NCI-H82 (cell line): ENCODE measurements around the gene GRM5.
"Not testable (repeated sequence)": the region's sequence is repeated elsewhere in the genome, so short reads cannot be mapped to it uniquely, and the experiment has no call there.

Source experiments
- DNase-seq: peaks from one replicate; lab custom pipeline; 2025; lab: John Stamatoyannopoulos, UW

Gene GRM5

DNA sequence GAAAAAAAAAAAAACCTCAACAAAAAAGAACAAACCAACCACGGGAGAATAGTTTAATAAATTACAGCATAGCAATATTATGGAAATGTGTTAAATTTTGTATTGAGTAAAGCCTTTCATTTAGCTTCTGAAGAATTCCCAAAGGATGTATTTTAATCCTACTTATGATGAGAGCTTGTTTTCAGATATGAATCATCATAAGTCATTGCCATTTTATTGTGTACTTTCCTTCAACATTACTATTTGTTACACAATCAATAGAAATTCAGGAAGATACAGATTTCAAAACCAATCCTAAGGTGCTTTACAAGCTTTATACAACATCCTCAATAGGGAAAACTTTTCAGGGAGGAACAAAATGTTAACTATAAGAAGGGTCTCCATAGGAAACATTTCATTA is 527.7 kb downstream of the GRM5 start:
- no peak for DNase-seq

DNA sequence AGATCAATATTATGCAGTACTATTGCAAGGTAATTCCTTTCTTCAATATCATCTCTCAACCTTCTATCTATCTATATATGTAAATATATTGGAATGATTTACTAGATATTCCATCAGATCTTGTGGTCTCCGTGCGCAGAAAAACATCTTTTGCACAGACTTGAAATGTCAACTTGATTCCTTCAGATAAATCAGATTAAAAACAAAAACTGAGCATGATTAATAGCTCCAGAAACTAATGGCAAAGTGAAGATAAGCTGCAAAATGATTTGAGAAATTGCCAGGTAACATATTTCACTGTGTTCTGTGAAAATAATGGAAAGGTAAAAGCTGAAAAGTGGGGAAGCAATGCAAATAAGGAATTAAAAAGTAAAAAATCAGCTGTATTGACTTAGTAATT is 528.2 kb downstream of the GRM5 start:
- DNase-seq, result no peak

DNA sequence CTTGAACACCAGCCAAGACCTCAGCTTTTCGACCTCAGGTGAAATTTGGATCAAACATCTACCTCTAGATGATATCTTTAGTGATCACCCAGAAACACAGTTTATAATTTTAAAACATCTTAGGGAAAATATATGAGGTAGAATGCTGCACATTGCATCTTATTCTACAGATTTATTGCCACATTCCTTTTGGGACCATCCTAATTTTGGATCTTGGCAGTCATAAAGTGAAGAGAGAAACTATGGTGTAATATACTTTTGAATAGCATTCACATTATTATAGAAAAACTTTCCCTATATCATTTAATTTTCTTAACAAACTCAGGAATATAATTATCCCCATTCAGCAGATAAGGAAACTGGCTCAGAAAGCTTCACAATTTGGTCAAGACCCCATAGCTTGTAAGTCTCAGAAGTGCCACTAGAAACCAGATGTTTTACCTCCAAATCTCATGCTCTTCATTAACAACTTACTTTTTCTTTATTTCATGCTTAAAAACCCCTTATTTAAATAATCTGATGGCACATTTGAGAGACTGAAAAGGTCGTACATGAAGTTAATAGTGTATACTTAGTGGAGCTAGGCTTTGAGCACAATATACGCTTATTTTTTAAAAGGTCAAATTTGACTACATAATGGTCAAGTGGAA is 529.0 kb downstream of the GRM5 start:
- no peak for DNase-seq

DNA sequence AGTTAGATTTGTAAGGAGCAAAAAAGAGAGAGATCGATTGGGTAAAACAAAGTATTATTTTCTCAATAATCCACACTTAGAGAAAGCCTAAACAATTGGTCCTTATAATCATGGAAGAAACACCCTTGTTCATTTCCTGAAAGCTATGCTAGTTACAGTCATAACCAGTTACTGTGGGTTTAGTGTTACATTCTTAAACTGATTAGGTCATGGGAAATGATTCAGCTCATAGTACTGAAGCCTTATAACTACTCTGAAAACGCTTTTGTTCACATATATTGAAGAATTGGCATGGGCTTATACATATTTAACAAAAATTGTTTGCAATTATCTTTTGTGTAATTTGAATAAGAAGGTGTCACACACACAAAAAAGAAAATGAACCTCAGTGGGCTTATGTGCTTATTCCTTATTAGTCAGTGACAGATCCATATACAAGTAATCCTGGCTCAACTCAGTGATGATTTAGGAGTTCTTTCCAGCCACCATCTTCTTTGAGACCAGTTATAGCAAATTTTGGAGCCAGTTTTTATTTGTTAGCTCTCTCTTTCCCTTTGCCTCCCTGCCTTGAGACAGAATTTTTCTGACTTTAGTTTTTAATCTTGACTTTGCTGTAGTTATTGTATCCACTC is 529.8 kb downstream of the GRM5 start:
- no peak for DNase-seq

DNA sequence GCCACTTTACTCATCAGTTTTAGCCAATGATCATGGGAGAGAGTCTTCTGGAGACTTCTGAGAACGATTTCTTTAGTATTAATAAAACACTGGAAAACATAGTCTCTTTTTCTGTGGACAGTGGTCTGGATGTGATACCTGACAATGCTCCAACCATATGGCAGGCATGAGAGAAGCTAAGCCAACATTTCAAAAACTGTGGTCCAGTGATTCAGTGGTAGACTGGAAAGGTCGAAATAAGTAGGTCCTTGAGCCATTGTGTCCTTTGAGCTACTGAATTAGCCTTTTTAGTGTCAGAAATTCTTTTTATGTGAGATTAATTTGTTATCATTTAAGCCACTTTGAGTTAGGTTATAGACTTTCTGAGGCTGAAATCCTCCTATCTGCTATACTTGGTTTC is 530.5 kb downstream of the GRM5 start:
- DNase-seq, result no peak

DNA sequence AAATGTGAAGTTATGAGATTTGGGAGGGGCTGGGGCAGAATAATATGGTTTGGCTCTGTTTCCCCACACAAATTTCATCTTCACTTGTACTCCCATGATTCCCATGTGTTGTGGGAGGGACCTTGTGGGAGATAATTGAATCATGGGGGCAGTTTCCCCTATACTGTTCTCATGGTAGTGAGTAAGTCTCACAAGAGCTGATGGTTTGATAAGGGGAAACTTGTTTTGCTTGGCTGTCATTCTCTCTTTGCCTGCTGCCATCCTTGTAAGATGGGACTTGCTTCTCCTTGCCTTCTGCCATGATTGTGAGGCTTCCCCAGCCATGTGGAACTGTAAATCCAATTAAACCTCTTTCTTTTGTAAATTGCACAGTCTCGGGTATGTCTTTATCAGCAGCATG is 531.1 kb downstream of the GRM5 start:
- not testable (repeated sequence) for DNase-seq

DNA sequence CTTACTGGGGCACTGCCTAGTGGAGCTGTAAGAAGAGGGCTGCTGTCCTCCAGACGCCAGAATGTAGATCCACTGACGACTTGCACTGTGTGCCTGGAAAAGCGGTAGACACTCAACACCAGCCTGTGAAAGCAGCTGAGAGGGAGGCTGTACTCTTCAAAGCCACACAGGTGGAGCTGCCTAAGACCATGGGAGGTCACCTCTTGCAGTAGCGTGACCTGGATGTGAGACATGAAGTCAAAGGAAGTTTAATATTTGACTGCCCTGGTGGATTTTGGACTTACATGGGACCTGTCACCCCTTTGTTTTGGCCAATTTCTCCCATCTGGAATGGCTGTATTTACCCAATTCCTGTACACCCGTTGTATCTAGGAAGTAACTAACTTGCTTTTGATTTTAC is 531.6 kb downstream of the GRM5 start:
- DNase-seq, result no peak

DNA sequence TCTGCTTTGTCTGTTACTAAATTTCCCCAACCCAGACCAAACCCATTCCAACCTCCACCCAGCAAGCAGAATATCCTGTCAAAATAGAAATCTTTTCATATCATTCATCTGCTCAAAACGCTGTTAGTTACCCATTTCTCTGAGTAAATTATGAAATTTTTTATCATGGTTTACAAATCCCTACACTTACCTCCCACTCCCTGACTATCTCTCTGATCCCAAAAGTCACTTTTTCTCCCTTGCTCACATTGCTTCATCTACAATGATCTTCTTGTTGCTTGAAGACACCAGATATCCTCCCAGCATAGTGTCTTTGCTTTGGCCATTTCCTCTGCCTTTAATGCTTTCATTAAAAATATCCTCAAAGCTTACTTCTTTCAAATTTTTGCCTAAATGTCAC is 532.8 kb downstream of the GRM5 start:
- no peak for DNase-seq

DNA sequence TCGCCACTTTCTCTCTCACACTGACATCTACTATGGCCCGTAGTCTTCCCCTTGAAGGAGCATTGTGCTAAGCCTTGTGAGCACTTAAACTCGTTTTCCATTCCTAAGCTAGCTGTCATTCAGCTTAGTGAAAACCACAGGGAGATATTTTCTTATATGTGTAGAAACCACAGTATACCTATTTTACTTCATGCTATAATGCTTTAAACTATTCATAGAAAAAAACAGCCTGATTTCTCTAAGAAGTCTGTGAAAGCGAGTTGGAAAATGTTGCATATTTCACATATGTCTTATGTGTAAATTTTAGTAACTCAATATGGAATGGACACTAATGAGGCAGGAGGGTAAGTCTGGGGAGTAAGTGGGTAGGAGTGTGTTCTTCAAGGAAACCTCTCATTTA is 534.0 kb downstream of the GRM5 start:
- DNase-seq, result no peak

DNA sequence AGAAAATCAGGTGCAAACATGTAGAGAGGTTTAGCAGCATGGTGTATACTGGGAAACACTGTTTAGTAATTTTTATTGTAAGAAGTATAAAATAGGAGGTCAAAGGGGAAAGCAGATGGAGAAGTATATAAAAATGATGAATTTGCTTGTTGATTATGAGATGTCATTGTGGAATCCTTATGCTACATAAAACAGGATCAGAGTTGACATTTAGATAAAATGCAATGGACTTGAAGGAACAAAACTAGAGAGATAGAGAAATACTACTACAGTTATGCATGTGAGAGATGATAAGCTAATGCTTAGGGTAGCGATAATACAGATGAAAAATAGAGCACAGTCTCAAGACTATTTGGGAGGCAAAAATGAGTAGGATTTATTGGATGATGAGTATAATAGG is 536.4 kb downstream of the GRM5 start:
- DNase-seq, result no peak

DNA sequence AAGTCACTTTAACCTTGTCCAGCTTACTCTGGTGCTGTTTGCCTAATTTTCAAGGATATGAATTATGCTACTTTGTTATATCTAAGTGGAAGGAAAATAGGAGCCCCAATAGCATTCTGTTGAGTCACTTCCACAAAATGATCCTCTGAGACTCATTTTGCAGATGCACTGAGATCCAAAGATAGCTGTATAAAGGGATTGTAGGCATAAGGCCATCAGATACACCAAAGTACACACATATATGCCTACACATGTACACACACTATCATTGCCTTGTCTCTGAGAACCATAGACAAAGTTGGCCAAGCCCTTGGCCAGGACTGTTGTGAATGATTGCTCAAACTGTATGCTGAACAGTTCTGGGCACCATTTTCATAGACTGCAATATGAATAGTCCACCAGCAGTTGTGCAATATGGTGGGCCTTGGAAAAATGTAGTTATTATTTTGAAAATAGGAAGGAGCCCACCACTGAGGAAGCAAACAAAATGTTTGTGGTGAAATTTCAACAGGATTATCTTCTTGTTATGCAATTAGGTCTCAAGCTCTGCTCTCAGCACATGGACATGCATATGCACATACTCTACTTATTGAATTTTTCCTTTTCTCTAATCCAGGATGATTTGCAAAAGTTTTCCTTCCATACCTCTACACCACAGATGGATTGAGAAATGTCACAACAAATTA is 542.3 kb downstream of the GRM5 start:
- no peak for DNase-seq

DNA sequence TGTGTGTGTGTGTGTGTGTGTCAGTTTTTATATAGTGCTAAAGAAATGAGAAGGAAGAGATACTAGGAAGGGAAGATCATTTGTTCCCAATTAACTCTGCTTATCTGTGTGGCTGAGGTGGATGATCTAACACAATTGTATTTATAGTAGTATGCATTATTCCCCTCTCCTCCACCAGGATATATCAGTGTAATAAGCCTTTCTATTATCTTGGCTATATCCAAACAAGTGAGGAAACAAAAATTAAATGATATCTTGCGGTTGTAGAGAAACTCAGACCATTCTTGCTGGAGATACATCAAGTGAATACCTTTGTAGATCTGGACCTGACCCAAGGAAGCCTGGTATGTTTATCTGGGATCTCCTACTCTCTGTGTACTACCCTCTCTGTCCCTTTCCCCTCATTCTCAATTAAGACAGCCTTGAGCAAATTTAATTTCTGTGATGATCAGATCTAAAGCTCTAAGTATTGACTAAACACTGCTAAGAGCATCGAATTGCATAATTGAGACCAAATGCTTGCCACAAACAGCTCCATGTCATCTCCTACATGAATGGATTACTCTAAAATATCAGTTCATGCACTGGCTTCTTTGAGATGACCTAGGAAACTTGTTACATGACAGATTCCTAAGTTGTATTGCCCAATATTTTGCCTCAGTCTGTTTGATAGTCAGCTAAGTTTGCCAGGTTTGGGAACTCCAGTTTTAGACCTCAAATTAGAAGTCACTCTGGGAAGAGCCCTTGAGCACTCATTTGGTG is 543.0 kb downstream of the GRM5 start:
- DNase-seq, result no peak

DNA sequence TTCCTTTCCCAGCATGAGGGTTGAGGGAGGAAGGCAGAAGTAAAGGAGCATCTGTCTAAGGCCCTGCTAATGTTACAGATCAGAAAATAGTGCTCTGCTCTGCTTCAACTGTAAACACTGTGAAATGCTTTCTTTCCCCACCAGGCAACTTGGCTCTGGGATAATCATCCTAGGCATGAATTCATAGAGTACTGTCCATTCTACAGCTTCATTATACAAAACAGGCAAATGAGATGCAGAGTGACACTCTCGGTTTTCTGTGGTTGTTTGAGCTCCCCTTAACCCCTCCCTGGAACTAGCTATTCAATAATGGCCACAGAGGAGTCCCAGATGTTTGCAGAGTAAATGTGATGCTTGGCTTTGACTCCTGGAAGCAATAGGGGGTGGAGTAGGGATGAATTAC is 544.0 kb downstream of the GRM5 start:
- DNase-seq, result no peak

DNA sequence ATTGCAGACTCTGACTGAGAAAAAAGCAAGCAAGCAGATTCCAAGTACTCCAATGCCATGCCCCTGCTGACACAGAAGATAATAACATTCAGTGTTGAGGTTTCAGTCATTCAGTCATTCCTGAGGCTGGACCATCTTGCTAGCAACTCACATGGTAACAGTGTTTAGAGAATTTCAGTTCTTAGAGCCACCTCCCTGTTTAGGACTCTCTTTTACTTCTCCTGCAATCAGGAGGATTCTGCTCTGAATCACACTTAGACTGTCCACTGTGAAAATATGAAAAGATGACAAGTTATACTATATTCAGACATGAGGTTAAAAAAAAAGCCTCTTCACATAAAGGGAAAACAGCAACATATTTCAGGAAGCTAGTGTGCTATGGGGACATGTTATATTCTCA is 544.4 kb downstream of the GRM5 start:
- no peak for DNase-seq

DNA sequence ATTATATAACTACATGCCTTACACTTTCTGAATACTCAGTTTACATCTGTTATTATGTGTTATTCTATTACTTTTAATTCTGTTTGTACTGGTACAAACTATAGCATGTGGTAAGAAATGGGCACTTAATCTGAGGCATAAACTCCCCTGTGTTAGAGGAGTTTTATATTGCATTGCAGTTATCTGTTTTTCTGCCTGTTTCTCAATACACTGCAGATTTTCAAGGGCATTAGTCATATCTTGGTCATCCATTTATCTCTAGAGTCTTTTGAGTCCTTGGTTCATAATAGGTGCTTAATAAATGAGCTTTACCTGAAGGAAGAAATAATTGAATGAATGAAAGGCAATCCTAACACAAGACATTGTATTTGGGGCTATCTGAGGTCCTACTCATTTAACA is 545.4 kb downstream of the GRM5 start:
- no peak for DNase-seq

DNA sequence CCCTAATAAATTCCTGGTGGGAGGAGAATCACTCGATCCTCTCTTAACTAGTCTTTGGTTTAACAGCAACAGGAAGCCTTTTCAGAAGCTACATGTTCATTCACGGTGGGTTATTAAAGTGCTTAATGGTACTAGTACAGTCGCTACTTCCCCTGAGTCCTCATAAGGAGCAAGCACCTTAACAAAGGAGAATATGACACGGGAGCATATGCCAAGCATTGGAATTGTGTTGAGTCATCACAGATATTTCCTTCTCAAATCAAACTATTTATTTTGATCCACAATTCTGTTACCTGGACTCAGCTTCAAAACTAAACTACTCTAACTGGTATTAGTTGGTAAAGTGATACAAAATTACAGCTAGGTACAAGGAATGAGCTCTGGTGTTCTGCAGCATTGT is 550.8 kb downstream of the GRM5 start:
- DNase-seq, result no peak

DNA sequence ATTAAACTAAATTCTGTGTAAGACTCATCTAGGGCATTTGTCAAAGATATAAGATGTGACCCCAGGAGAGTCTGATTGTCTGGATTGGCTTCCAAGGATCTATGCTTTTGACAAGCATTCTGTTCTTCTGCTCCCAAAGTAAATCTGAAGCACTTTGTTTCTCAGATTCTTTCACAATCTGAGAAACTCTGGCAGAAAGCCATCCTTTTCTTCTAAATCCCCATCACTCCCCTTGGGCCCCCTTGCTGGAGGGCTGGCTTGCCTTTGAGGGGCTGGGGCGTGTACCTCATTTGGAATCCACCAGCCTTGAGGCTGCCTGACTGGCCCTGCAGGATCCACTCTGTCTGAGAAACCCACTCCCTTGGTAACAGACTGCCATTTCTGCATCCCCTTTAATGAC is 554.8 kb downstream of the GRM5 start:
- DNase-seq, result no peak

DNA sequence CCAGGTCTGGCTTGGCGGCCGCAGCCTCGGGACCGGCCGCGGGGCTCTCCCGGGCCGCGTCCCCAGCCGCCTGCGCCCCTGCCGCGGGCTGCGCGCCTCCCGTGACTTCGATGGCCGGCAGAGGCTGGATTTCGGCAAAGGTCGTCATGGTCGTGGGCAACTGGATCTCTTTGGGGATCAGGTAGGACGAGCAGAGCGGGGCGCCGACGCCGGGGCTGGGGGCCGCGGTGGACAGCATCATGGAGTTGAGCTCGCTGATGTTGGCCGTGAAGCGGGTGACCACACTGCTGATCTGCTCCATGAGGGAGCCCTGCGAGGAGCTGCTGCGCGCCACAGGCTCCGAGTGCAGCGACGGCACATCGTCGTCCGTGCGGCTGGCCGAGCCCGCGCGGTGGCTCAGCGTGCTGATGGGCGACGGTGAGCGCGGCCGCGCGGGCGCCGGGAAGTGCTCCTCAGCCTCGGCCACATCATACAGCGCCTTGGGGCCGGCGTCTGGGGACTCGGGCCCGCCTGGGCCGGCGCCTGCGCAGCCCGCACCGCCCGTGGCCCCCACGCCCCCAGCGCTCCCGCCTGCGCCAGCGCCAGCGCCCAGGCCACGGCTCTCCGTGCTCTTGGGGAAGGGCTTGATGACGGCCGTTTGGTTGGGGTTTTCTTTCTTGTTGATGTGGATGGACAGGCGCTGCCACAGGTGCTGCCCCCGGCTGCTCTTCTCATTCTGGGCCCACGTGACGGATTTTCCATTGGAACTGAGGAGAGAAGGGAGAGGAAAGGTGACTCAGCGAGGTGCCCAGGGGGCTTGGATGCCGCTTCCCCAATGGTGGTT is 556.8 kb downstream of the GRM5 start:
- DNase-seq, result no peak

DNA sequence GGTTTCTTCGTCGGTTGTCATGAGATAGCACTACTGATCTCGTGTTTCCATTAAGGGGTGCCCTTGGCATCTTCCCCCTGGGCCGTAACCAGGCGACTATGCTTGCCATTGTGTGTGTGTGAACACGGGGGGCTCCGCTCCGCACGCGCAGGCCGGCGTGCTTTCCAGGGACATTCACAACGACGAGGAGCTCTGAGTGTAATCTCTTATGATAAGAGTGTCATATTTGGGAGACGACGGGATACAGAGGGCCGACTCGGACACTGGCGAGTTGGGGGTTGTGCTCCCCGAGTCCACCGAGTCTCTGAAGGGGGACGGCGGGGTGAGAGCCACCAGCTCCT is 557.4 kb downstream of the GRM5 start:
- no peak for DNase-seq

DNA sequence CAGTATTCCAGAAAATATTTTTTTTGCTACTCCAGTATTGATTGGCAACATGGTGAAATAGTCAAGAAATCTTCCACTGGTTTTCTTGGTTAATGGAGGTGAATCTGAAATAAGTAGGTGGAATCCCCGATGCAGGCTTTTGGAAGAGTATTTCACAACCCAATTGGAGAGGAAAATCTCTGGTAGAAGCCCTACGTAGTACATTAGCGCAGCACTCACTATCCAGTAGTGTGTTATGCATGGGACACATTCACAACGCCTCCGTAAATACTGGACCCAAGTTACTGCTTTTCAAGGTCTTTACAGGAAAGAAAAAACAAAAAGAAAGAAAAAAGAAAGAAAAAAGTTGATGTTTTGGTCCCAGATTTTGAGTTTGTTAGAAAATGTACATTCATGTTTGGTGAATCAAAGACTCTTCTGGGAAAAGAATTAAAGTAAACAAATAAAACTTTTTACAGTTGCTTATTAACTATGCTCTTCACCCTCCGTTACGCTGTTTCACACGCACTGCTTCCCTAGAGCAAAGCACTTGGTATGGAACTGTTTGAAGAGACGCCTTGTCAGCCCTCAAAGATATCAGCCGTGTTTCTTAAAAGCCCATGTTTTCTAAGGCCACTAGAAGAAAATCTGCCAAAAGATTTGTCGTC is 557.9 kb downstream of the GRM5 start:
- no peak for DNase-seq

DNA sequence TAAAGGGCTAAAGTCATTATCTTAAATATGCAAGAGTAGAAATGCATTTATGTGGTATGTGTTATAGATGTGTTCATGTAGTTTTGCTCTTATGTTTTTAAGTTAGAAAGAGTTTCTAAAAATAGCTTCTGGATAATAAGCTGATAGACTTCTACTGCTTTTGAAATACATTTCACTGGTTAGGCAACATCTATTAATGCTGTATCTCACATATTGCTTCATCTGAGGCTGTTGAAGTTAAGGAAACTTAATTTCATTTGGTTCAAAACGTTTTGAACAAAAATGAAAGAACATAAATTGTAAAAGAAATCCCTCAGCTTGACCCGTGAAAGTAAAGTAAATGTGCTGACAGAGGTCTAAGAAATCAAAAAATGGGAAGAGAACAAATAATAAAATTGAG is 564.2 kb downstream of the GRM5 start:
- DNase-seq, result no peak

DNA sequence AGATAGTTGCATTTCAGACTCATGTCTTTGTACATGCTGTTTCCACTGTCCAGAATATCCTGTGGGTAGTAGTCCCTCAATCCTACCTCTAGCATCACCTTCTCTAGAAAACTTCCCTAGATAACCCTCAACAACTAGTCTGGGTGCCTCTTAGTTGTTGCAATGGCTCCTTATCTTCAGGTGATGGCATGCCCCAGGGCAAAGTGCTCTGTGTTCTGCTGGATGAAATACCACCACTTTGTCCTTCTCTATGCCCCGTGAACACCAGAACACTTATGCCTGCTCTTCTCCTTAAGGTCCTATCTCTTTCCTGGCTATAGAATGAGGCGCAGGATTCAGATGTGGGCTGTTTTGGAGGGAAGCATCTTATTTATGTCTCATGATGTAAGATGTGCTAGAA is 569.9 kb downstream of the GRM5 start:
- no peak for DNase-seq
